ENCODE results near the gene ABCC8.

The ABCC8 gene

GRCh38 chr11:17408641-17409040 is 68.0 kb downstream of the ABCC8 start:
- no peaks in the 10 kb centered on the region for H3K4me1 Mint-ChIP-seq (ENCODE audit: low read depth in 2 of 2)
- ATAC-seq (replicated peaks): no peak
- no peak overlapping the region for H3K27ac Mint-ChIP-seq
- DNase-seq: no peak
- peaks cover 12 to 29% of the 10 kb centered on the region in 2 donors for H3K27me3 Mint-ChIP-seq
- H3K9me3 Mint-ChIP-seq: no peaks in the 10 kb centered on the region
- H3K36me3 Mint-ChIP-seq (ENCODE audit: insufficient read depth): peaks cover 2% of the 10 kb centered on the region
- no peak overlapping the region for H3K4me3 Mint-ChIP-seq

DNA sequence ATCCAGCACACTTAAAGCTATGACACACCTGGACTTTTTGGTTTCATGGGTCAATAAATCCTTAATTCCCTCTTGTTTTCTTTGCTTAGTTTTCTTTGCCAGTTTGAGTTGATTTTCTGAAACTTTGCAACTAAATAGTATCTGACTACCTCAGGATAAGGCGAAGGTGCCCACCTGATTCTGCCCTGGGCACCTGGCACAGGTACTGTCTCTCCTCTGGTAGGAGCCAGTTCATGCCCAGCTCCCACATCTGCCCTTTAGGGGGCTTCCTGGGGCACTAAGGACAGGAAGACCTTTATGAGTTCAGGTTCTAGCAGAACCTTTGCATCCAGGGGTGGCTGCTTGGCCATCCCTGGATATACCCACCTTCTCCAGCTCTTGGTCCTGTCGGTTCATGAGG is 68.6 kb downstream of the ABCC8 start:
- DNase-seq (no peak), ATAC-seq (replicated peaks) (no peak)
- Mint-ChIP-seq H3K27me3 (peaks cover 6 to 23% of the 10 kb centered on the region in 2 donors), H3K4me1 (ENCODE audit: low read depth in 2 of 2) (no peaks in the 10 kb centered on the region), H3K27ac (no peak overlapping the region), H3K9me3 (no peaks in the 10 kb centered on the region), H3K4me3 (no peak overlapping the region), H3K36me3 (ENCODE audit: insufficient read depth) (no peaks in the 10 kb centered on the region)

GRCh38 chr11:17407575-17407974 is 69.1 kb downstream of the ABCC8 start:
- Mint-ChIP-seq H3K27ac (peak overlapping the region in 1 of 2 donors; percentile 42), H3K4me1 (ENCODE audit: low read depth in 2 of 2) (no peaks in the 10 kb centered on the region), H3K36me3 (ENCODE audit: insufficient read depth) (no peaks in the 10 kb centered on the region), H3K9me3 (no peaks in the 10 kb centered on the region), H3K27me3 (peaks cover under 1 to 18% of the 10 kb centered on the region in 2 donors), H3K4me3 (no peak overlapping the region)
- no peak for ATAC-seq (replicated peaks)
- no peak for DNase-seq

DNA sequence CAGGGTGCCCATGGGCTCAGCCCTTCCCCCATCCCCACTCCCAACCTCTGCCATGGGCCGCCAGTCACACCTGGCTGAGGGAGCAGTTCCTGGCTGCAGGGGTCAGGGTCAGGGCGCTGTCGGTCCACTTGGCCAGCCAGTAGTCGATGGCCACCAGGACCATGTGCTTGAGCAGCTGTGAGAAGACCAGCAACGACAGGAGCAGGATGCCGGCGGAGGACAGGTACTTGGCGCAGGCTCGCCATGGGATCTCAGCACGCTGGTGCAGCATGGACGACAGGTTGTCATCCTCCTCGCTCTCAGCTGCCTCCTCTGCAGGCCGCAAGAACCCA is 69.9 kb downstream of the ABCC8 start:
- Mint-ChIP-seq H3K27me3 (peaks cover 0 to 10% of the 10 kb centered on the region in 2 donors), H3K4me3 (no peak overlapping the region), H3K4me1 (ENCODE audit: low read depth in 2 of 2) (no peaks in the 10 kb centered on the region), H3K9me3 (no peaks in the 10 kb centered on the region), H3K36me3 (ENCODE audit: insufficient read depth) (no peaks in the 10 kb centered on the region), H3K27ac (no peak overlapping the region)
- ATAC-seq (replicated peaks): no peak
- DNase-seq: no peak

DNA sequence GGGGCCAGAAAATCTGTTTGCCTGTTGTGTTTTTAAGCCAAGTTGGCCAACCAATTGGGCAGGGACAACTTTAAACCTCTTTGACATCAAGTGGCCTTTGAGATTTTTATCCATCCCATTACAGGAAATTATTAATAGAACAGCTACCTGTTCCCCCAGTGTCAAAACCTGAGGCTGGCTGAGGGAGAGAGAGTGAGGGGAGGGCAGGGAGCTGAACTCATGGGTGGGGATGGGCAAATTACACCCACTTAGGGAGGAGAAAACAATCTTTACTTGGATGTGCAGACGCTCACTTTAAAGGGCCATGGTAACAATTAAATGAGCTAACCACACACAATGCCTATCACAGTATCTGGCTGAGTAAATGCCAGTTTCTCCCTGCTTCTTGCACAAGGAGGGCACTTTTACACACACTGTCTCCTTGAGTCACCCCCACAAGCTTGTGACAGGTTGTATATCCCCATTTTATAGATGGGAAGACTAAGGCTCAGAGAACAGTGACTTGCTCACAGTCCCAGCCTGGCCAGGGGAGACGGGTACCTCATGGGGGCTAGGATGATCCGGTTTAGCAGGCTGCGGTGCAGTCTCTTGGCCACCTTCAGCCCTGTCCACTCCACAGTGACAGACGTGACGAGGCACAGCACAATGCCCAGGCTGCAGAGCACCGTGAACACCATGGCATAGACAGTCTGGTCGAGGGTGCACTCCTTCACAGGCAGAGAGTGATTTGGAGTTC is 70.4 kb downstream of the ABCC8 start:
- Mint-ChIP-seq H3K4me3 (no peak overlapping the region), H3K4me1 (ENCODE audit: low read depth in 2 of 2) (no peaks in the 10 kb centered on the region), H3K27me3 (peaks cover 0 to 5% of the 10 kb centered on the region in 2 donors), H3K36me3 (ENCODE audit: insufficient read depth) (no peaks in the 10 kb centered on the region), H3K9me3 (no peaks in the 10 kb centered on the region), H3K27ac (no peak overlapping the region)
- DNase-seq (no peak), ATAC-seq (replicated peaks) (no peak)

DNA sequence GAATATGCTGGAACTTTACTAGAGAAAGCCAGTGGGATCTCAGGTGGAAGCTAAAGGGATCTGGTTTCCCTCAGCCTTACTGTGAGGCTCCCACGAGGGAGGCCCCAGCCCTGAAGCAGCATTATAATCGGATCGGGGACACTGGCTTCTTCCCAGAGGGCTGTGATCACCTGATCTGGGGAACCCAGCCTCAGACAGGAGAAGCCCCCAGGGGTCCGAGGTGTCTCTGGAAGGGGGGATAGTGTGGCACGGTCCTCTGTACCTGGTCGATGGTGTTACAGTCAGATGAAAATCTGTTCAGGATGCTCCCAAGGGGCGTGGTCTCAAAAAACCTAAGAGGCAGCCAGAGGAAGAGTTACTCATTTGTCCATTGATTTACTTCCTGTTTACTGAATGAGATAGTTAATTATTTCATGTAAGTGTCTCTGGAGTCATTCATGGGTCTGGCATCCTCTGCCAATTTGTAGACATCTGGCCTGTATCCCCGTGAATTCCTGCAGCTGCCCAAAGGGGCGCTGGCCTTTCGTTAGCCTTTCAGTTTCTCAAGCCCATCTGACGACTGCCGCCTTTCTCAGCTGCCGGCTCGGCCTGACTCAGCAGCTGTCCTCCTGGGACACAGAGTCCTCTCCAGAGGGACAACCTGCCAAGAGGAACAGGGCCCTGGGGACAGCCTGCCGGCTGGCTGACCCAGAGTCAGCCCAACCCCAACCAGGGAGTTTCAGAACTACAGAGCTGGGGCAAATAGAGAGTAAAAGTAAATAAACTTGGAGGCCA is 71.2 kb downstream of the ABCC8 start:
- H3K4me1 Mint-ChIP-seq (ENCODE audit: low read depth in 2 of 2): no peaks in the 10 kb centered on the region
- H3K27me3 Mint-ChIP-seq: no peaks in the 10 kb centered on the region
- H3K36me3 Mint-ChIP-seq (ENCODE audit: insufficient read depth): no peaks in the 10 kb centered on the region
- DNase-seq: no peak
- ATAC-seq (replicated peaks): no peak
- H3K4me3 Mint-ChIP-seq: no peak overlapping the region
- no peaks in the 10 kb centered on the region for H3K9me3 Mint-ChIP-seq
- H3K27ac Mint-ChIP-seq: no peak overlapping the region

DNA sequence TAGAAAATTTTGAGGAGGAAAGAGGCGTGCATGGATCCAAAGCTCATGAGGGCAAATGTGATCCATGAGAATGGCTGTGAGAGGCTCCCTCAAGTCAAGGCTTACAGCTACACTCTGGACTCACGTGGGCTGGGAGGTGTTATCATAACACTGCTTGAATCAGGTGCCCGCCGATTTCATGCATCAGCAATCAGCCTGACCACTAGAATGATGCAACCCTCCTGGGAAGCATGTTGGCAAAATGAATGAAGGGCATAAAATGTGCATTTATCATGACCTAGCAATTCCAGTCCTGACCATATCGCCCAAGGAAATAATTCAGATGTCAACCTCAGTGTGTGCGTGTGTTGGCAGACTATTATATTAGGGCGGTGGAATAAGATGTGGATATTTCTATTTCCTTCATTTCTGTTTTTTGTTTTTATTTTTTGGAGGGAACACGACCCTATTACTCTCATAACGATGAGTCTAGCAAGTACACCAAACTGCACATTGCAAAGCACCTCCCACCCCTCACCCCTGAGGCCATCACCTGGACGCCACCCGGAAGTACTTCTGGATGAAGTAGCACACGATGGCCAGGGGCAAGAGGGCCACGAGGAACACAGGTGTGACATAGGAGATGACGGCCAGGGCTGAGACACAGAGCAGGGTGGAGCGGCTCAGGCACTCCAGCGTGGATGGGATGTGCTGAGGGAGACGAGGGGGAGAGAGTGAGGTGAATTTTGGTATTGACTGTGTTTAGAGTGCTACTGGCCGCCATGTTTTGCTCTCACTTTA is 72.5 kb downstream of the ABCC8 start:
- DNase-seq: no peak
- H3K27ac Mint-ChIP-seq: no peak overlapping the region
- ATAC-seq (replicated peaks): no peak

DNA sequence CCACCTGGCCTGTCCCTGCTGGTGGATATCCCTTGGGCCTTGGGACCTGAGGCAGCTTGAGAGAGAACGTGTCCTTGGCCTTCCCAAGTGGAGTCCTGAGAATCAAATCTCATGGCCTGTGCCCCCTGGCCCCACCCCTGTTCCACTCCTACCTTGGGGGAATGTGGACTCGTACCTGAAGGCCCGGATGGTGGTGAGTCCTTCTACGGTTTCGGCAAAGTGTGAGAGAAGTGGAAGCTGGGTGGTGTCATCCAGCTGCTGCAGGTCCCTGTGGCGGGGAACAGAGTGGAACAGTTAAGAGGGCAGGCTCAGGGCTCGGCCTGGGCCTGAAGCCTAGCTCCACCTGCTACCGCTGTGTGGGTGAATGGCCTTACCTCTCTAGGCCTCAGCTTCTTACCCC is 74.2 kb downstream of the ABCC8 start:
- Mint-ChIP-seq H3K27ac (no peak overlapping the region), H3K27me3 (peaks cover 0 to 25% of the 10 kb centered on the region in 2 donors)
- no peak for ATAC-seq (replicated peaks)

More for the DNA sequence above, 72.5 kb downstream of the ABCC8 start:
- peaks cover 0 to 12% of the 10 kb centered on the region in 2 donors for H3K27me3 Mint-ChIP-seq
- no peaks in the 10 kb centered on the region for H3K36me3 Mint-ChIP-seq (ENCODE audit: insufficient read depth)
- H3K4me1 Mint-ChIP-seq (ENCODE audit: low read depth in 2 of 2): no peaks in the 10 kb centered on the region
- no peaks in the 10 kb centered on the region for H3K9me3 Mint-ChIP-seq
- H3K4me3 Mint-ChIP-seq: no peak overlapping the region

DNA sequence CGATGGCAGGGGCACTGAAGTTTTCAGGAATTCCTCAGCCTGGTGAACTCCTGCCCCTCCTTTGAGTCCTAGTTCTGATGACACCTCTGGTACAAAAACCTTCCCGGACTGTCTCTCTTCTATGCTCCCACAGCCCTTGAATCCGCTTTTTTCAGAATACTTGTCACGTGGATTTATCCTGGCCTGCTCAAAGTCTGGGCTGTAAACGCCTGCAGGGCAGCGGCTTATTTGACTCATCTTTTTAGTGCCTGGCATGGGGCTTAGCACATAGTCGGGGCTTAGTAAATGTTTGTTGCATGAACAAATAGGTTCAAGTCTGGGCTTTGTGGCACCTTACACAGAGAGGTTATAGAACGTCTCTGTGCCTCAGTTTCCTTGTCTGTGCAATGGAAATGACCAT is 74.8 kb downstream of the ABCC8 start:
- no peaks in the 10 kb centered on the region for H3K9me3 Mint-ChIP-seq
- no peak overlapping the region for H3K4me3 Mint-ChIP-seq
- no peak overlapping the region for H3K27ac Mint-ChIP-seq
- peaks cover 0 to 25% of the 10 kb centered on the region in 2 donors for H3K27me3 Mint-ChIP-seq
- ATAC-seq (replicated peaks): no peak
- no peak for DNase-seq
- no peaks in the 10 kb centered on the region for H3K36me3 Mint-ChIP-seq (ENCODE audit: insufficient read depth)
- no peaks in the 10 kb centered on the region for H3K4me1 Mint-ChIP-seq (ENCODE audit: low read depth in 2 of 2)

More for the DNA sequence above, 74.2 kb downstream of the ABCC8 start:
- Mint-ChIP-seq H3K36me3 (ENCODE audit: insufficient read depth) (no peaks in the 10 kb centered on the region), H3K9me3 (no peaks in the 10 kb centered on the region), H3K4me3 (no peak overlapping the region), H3K4me1 (ENCODE audit: low read depth in 2 of 2) (no peaks in the 10 kb centered on the region)
- DNase-seq: no peak

GRCh38 chr11:17401316-17401715 is 75.3 kb downstream of the ABCC8 start:
- ATAC-seq (replicated peaks) (no peak), DNase-seq (no peak)
- Mint-ChIP-seq H3K9me3 (no peaks in the 10 kb centered on the region), H3K36me3 (ENCODE audit: insufficient read depth) (no peaks in the 10 kb centered on the region), H3K4me3 (no peak overlapping the region), H3K27me3 (peaks cover 0 to 25% of the 10 kb centered on the region in 2 donors), H3K27ac (no peak overlapping the region), H3K4me1 (ENCODE audit: low read depth in 2 of 2) (no peaks in the 10 kb centered on the region)

DNA sequence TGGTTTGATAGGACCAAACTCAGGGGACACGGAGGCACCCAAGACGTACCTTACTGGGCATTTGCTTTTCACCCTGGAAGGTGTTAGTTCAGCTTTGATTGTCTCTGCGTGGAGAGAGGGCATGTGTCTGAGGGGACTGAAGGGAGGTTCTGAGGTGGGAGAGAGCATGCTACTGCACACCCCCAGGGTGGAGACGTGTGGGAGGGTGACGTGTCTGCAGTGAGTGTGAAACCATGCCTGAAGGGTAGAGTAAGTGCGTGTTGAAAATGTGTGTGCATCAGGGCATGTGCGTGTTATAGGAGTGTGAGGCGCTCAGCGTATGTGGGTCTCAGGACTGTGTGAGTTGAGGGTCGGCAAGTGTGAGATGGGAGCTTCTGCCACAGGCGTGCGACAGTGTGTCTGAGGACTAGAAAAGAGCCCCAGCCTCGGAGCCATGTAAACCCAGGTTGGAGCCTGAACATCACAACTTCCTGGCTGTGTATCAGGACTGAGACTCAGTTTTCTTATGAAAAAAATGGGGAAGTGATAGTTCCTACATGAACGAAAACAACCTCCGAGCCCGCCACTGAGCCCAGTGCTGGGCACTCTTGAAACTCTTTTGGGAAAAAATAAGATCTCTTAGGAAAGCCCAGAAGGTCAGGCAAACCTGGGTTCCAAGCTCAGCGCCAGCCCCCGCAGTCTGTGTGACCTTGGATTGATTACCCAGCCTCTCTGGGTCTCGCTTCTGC is 76.4 kb downstream of the ABCC8 start:
- H3K4me3 Mint-ChIP-seq: no peak overlapping the region
- no peaks in the 10 kb centered on the region for H3K9me3 Mint-ChIP-seq
- H3K27ac Mint-ChIP-seq: no peak overlapping the region
- H3K36me3 Mint-ChIP-seq (ENCODE audit: insufficient read depth): no peaks in the 10 kb centered on the region
- H3K4me1 Mint-ChIP-seq (ENCODE audit: low read depth in 2 of 2): no peaks in the 10 kb centered on the region
- H3K27me3 Mint-ChIP-seq: peaks cover 0 to 25% of the 10 kb centered on the region in 2 donors
- no peak for DNase-seq
- no peak for ATAC-seq (replicated peaks)

DNA sequence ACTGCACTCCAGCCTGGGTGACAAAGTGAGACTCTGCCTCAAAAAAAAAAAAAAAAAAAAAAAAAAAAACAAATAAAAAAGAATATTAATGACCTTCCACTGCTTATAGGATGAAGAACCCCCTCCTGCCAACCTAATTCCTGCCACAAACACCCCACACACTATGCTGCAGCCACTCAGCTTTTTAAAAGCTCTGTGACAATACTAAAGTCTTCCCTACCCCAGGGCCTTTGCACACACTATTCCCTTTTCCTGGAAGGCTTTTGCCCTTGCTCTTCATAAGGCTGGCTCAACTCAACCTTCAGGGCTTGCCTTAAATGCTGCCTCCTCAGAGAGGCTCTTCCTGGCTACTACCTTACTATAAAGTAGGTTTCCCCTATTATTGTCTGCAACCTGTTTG is 77.4 kb downstream of the ABCC8 start:
- no peak for DNase-seq
- Mint-ChIP-seq H3K4me3 (no peak overlapping the region), H3K9me3 (no peaks in the 10 kb centered on the region), H3K27me3 (peaks cover 0 to 25% of the 10 kb centered on the region in 2 donors), H3K36me3 (ENCODE audit: insufficient read depth) (no peaks in the 10 kb centered on the region), H3K4me1 (ENCODE audit: low read depth in 2 of 2) (no peaks in the 10 kb centered on the region), H3K27ac (no peak overlapping the region)
- ATAC-seq (replicated peaks): no peak

DNA sequence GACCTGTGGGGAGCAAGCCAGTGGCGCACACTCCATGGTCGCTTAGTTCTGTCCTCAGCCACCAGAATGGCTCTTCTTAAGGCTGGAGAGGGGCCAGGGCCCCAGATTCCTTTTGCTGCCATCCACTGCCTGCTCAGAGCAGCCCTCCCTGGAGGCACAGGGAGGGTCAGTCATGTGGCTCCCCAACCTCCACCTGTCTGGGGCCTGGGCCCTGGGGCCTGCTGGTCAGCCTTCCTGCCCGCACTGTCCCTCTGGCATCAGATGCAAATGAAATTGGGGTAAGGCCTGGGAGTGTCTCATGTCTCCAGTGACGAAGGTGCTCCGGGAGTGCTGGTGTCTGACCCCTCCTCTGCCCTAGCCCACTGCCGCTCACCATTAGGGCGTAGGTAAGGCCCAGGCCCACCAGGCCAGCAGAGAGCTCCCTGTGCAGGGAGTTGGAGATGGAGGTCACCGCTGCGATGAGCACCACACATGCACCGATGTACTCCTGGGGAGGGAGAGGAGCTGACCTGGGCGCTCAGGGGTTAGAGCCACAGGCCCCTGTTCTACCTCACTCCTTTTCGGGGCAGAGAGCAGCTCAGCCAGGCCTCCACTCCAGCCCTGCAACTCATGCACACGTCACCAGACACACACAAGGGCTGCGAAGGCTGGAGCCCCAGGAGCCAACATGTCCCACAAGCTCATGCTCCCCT is 79.2 kb downstream of the ABCC8 start:
- H3K27ac Mint-ChIP-seq: no peak overlapping the region
- no peaks in the 10 kb centered on the region for H3K36me3 Mint-ChIP-seq (ENCODE audit: insufficient read depth)
- no peaks in the 10 kb centered on the region for H3K9me3 Mint-ChIP-seq
- DNase-seq (no peak), ATAC-seq (replicated peaks) (no peak)
- H3K4me3 Mint-ChIP-seq: no peak overlapping the region
- peaks cover 0 to 25% of the 10 kb centered on the region in 2 donors for H3K27me3 Mint-ChIP-seq
- no peaks in the 10 kb centered on the region for H3K4me1 Mint-ChIP-seq (ENCODE audit: low read depth in 2 of 2)

Data from effector memory CD8-positive, alpha-beta T cell (primary cell).